GM19193 (cell line): Measurements from ENCODE around the gene PIN4.

Experiments used
- POLR2A ChIP-seq: IDR thresholded peaks from 4 replicates; pipeline ENCODE4 v1.6.1; 2011; ENCODE audit not compliant: insufficient read depth, insufficient read length; ENCODE audit errors: extremely low read depth

PIN4 gene

DNA sequence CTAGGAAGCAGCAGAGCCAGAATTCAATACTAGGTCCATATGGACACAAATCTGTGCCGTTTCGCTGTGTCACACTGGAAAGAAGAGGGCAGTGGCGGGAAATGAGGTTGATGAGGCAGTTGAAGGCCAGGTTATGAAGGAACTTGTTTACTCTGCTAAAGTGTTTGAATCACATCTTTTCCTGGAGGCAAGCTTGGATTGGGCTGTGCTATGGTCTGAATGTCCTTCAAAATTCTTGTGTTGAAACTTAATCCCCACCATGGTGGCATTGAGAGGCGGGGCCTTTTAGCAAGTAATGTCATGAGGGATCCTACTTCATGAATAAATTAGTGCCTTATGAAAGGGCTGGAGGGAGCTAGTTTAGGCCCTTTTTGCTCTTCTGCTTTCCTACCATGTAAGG lies 59.4 kb downstream of the PIN4 start:
- TF ChIP-seq POLR2A, result no peak

DNA sequence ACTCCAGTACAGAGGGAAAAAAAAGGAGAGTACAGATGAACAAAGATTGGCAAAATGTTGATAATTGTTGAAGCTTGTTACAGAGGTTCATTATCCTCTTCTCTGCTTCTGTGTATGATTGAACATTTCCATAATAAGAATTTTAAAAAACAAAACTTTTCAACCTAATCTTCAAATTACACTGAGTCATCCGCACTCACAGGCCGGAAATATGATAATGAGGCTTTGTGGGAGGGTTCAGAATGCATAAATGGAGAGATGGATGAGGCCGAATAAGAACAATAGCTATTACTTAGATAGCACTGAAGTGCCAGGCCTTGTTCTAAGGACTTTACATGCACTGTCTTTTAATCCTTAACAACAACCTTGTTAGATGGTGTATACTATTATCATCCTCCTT lies 61.9 kb downstream of the PIN4 start:
- TF ChIP-seq POLR2A, result no peak

DNA sequence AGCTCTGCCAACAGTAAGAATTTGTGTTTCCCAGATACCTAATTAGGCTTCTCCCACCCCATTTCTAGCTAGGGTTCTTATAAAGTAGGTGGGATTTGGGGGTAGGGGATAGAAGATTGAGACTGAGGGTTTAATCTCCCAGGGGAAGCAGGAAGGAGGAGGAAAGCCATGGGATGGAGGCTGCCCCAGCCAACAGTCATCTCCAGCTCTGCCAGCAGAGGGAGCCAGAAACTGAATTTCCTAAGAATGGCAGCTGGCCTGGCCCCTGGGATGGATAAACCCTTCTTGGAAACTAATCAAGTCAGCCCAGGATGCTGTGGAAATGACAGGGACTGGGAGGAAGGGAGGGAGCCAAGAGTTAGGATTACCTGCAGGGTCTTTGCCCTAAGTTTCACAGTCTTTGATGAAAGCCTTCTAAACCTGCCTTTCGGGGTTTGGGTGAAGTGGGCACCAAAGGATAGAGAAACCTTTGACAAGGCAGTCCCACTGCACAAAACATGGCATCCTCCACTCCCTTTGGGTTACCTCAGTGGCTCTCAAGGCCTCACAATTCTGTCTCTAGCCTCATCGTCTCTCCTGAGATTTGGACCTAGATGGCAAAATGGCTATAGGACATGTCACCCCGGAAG lies 64.0 kb downstream of the PIN4 start:
- no peak for TF ChIP-seq POLR2A

DNA sequence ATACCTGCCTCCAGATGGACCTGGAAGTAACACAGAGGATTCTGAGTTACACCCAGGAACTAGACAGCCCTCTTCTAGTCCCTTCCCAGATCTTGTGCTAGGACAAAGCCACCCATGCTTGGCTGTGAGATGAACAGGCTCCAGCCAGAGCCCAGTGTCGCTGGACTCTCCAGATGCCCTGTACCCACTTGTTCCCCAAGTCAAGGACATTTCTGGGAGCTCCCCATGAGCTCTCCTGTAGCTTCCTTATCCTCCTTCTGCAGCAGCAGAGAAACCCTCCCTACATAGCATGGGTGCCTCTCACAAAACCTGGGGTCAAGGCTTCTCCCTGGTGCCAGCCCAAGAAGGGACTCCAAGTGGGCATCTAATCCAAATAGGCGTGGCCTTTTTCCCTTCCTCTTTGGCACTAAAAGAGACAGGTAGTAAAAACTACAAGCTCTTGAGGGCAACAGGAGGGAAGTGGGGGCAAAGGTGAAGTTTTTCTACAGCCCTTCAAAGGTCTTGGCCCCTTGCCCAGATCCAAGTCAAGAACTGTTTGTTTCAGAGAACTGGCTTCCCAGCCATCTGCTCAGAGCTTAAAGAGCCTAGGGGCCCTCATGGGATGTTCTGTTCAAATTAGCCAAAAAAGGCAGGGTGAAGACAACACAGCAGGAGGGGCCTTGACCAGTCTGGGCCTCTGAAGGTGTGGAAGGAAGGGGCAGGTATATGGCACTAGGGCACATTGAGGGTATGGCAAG lies 65.8 kb downstream of the PIN4 start:
- no peak for TF ChIP-seq POLR2A
